Ishikawa (cell line): ENCODE measurements around the gene TNFRSF19.

Source experiments
- CEBPB ChIP-seq: IDR thresholded peaks from 2 replicates; pipeline ENCODE4 v1.6.1; 2012
- CREB1 ChIP-seq: IDR thresholded peaks from 2 replicates; pipeline ENCODE4 v1.6.1; 2012; ENCODE audit warnings: low read depth
- EGR1 ChIP-seq: IDR thresholded peaks from 2 replicates; pipeline ENCODE4 v1.6.1; 2012
- EP300 ChIP-seq: IDR thresholded peaks from 2 replicates; pipeline ENCODE4 v1.6.1; 2012; ENCODE audit warnings: borderline replicate concordance
- FOXM1 ChIP-seq: IDR thresholded peaks from 2 replicates; pipeline ENCODE4 v1.6.1; 2012; ENCODE audit warnings: low read depth, borderline replicate concordance
- MAX ChIP-seq: IDR thresholded peaks from 2 replicates; pipeline ENCODE4 v1.6.1; 2012
- NFIC ChIP-seq: IDR thresholded peaks from 2 replicates; pipeline ENCODE4 v1.6.1; 2012
- RAD21 ChIP-seq: IDR thresholded peaks from 2 replicates; pipeline ENCODE4 v1.6.1; 2012; ENCODE audit warnings: low read depth
- REST ChIP-seq: IDR thresholded peaks from 2 replicates; pipeline ENCODE4 v1.6.1; 2012; ENCODE audit warnings: low read depth, mild to moderate bottlenecking
- TAF1 ChIP-seq: IDR thresholded peaks from 2 replicates; pipeline ENCODE4 v1.6.1; 2012; ENCODE audit warnings: low read depth, mild to moderate bottlenecking
- TCF12 ChIP-seq: IDR thresholded peaks from 2 replicates; pipeline ENCODE4 v1.6.1; 2012; ENCODE audit warnings: low read depth
- TEAD4 ChIP-seq: IDR thresholded peaks from 2 replicates; pipeline ENCODE4 v1.6.1; 2012
- USF1 ChIP-seq: IDR thresholded peaks from 2 replicates; pipeline ENCODE4 v1.6.1; 2012
- YY1 ChIP-seq: IDR thresholded peaks from 2 replicates; pipeline ENCODE4 v1.6.1; 2012; ENCODE audit warnings: low read depth
- ZBTB7A ChIP-seq: IDR thresholded peaks from 2 replicates; pipeline ENCODE4 v1.6.1; 2012; ENCODE audit warnings: low read depth

The TNFRSF19 gene

GRCh38 chr13:23613596-23613995 is 43.4 kb downstream of the TNFRSF19 start:
- no peak for TF ChIP-seq MAX
- TF ChIP-seq TAF1, result no peak
- no peak for TF ChIP-seq RAD21
- TF ChIP-seq NFIC, result no peak
- no peak for TF ChIP-seq EGR1
- no peak for TF ChIP-seq EP300
- no peak for TF ChIP-seq YY1
- TF ChIP-seq TCF12, result no peak
- no peak for TF ChIP-seq CEBPB

GRCh38 chr13:23615395-23616081 is 45.3 kb downstream of the TNFRSF19 start:
- TF ChIP-seq TEAD4 (no peak), TAF1 (no peak), USF1 (no peak), NFIC (no peak), YY1 (no peak), EGR1 (no peak), CEBPB (no peak), RAD21 (no peak), FOXM1 (no peak), CREB1 (no peak), ZBTB7A (no peak), REST (no peak), TCF12 (no peak), EP300 (no peak), MAX (no peak)

- TF ChIP-seq NFIC (no peak), CEBPB (no peak), RAD21 (no peak), EP300 (no peak), FOXM1 (no peak), USF1 (no peak), TCF12 (no peak), TAF1 (no peak), CREB1 (no peak)
These were observed 46.0 kb downstream of the TNFRSF19 start for GRCh38 chr13:23616228-23616627.

- TF ChIP-seq TCF12 (no peak), YY1 (no peak), TEAD4 (no peak), USF1 (no peak), EGR1 (no peak), CEBPB (no peak), CREB1 (no peak), ZBTB7A (no peak), MAX (no peak), RAD21 (no peak), FOXM1 (no peak), TAF1 (no peak)
These were observed 47.4 kb downstream of the TNFRSF19 start for GRCh38 chr13:23617551-23618024.

GRCh38 chr13:23618341-23618740 is 48.1 kb downstream of the TNFRSF19 start:
- no peak for TF ChIP-seq EP300
- no peak for TF ChIP-seq ZBTB7A
- TF ChIP-seq CEBPB, result no peak
- no peak for TF ChIP-seq CREB1
- TF ChIP-seq TAF1, result no peak
- TF ChIP-seq REST, result no peak
- TF ChIP-seq YY1, result no peak
- no peak for TF ChIP-seq EGR1
- TF ChIP-seq RAD21, result no peak
- TF ChIP-seq USF1, result no peak
- no peak for TF ChIP-seq FOXM1
- TF ChIP-seq TEAD4, result no peak
- TF ChIP-seq NFIC, result no peak
- TF ChIP-seq TCF12, result no peak
- no peak for TF ChIP-seq MAX
